NK-92 (cell line): ENCODE data around the gene FLT1.

Experiments used
- DNase-seq: peaks from one replicate; lab custom pipeline; 2025; ENCODE audit not compliant: unreplicated experiment; lab: John Stamatoyannopoulos, UW

The FLT1 gene

GRCh38 chr13:28349907-28350654 lies 144.8 kb downstream of the FLT1 start:
- DNase-seq = no peak

GRCh38 chr13:28349371-28349770 lies 145.6 kb downstream of the FLT1 start:
- DNase-seq = no peak

- no peak for DNase-seq
Observed at GRCh38 chr13:28347456-28348371, 147.2 kb downstream of the FLT1 start.

GRCh38 chr13:28346154-28346553 lies 148.8 kb downstream of the FLT1 start:
- DNase-seq = no peak

GRCh38 chr13:28344163-28344562 lies 150.8 kb downstream of the FLT1 start:
- no peak for DNase-seq

GRCh38 chr13:28342251-28342650 lies 152.7 kb downstream of the FLT1 start:
- DNase-seq = no peak

- no peak for DNase-seq
Observed at GRCh38 chr13:28340272-28340793, 154.6 kb downstream of the FLT1 start.

GRCh38 chr13:28339419-28339818 lies 155.5 kb downstream of the FLT1 start:
- no peak for DNase-seq

GRCh38 chr13:28338742-28339141 lies 156.2 kb downstream of the FLT1 start:
- no peak for DNase-seq

GRCh38 chr13:28338006-28338574 lies 156.8 kb downstream of the FLT1 start:
- DNase-seq = no peak

- no peak for DNase-seq
Observed at GRCh38 chr13:28337166-28338005, 157.5 kb downstream of the FLT1 start.

GRCh38 chr13:28336193-28336657 lies 158.7 kb downstream of the FLT1 start:
- DNase-seq = no peak

GRCh38 chr13:28333204-28333881 lies 161.6 kb downstream of the FLT1 start:
- no peak for DNase-seq

- DNase-seq = no peak
Observed at GRCh38 chr13:28329395-28330158, 165.4 kb downstream of the FLT1 start.

- no peak for DNase-seq
Observed at GRCh38 chr13:28328271-28328607, 166.7 kb downstream of the FLT1 start.

GRCh38 chr13:28327373-28328270 lies 167.3 kb downstream of the FLT1 start:
- DNase-seq = no peak

GRCh38 chr13:28326056-28326455 lies 168.9 kb downstream of the FLT1 start:
- DNase-seq = no peak

GRCh38 chr13:28325022-28325421 lies 169.9 kb downstream of the FLT1 start:
- no peak for DNase-seq
